ENCODE results near the gene UMODL1. TPM values are rescaled to one million over a fixed set of nuclear protein-coding genes. Genes with fewer than 3 reads are reported as not detected.
A peak's percentile ranks its signal among the peaks of the same experiment; 100 is the strongest.

UMODL1 gene
- total RNA-seq, 1 donor from 2014 or later, result 0.08 TPM

DNA sequence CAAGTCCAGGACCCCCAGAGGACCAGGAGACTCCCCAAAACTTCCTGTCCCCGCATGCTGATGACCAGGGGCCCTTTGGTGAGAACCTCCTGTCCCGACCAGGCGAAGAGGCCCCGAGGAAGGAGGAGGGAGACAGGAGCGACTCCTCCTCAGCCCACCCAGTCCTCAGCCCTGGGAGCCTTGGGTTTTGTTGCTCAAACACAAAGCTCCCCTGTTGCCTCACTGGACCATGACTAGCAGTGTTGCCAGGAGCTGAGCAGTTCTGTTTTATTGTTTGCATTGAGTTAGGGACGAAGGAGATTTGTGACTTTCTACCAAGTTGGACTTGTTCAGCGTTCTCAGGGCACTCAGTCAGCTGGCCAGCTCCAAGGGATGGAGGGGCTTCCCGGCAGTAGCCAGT, 10.0 kb downstream of the UMODL1 start:
- ATAC-seq, result no peak

DNA sequence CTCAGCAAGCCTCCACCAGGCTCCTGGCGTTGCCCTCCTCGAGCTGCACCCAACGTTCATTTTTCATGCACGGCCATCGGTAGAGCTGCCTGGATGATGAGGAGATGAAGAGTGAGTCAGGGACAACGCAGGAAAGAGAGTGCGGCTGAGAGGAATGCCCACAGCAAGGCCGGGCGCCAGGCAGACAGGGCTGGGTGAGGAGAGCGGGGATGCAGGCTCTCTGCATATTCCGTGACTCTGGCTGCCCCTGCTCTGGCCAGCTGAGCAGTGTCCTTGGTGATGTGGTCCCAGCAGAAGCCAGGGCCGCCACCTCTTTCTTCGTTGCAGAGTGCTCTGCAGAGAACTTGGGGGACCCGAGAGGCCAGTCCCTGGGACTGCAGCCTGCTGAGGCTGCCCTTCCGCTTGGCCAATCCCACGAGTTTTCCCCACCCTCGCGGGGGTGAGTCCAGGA, 10.8 kb downstream of the UMODL1 start:
- ATAC-seq, result no peak

DNA sequence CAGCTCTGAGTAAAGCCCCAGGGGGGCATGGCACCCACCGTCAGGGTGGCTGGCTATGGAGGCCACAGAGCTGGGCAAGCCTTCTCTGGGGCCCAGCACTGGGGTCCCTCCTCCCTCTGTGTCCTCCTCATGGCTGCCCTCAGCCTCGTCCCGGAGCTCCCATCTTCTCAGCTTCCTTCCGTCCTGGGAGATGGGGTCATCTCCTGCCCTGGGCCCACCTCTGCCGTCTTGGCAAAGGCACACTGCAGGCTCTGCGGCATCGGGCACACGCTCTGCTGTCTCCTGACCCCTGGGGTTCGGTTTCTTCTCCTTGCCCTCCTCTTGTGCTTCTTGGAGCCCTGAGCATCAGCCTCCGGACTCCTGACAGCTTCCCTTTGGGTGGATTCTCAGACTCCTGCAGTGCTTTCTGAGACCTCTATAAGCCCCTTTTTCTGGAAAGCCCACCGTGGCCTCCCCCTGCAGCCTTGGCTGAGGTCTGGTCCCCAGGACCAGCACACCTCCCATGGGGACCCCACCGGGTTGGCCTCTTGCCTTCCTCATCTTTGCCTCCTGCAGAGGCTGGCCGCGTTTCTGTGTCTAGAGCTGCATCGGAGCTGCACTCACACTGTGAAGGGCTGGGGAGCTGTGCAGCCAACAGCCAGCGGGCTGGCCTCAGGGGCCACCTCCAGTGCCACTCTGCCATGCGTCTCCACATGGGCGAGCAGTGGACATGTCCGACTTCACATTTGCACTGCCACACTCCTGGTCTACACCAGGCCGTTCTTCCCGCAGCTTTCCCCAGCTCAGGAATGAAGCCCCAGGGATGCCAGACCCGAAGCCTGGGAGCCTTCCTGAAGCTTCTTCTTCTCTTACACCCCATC, 11.6 kb downstream of the UMODL1 start:
- ATAC-seq, result no peak

DNA sequence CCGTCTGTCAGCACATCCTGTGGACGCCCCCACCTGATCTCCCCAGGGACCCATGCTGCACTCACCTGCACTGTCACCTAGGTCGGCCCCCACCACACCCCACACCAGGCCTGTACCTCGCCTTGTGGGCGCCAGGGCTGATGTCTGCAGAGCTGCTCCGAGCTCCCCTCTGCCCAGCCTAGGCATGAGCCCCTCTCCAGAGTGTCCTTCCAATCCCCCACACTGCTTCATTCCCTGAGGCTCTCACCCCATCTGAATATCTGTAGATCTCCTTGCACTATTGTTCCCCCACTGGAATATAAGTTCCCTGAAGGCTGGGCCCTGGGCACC, 12.2 kb downstream of the UMODL1 start:
- ATAC-seq, result no peak

DNA sequence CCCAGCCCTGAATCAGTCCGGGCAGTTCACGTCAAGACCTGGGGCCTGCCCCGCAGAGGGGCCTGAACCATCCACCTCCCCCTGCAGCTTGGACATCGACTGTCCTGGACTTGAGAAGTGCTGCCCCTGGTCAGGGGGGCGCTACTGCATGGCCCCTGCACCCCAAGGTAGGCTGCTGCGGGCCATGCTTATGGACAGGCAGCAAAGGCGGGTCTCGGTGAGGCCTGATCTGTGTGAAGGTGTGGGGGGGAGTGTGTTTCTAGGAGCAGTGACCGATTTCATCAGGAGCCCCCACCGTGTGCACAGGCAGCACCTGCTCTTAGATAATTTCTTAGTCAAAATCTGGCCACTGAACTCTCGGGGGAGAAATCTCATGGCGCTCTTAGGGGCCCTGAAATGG, 13.0 kb downstream of the UMODL1 start:
- ATAC-seq, result no peak

DNA sequence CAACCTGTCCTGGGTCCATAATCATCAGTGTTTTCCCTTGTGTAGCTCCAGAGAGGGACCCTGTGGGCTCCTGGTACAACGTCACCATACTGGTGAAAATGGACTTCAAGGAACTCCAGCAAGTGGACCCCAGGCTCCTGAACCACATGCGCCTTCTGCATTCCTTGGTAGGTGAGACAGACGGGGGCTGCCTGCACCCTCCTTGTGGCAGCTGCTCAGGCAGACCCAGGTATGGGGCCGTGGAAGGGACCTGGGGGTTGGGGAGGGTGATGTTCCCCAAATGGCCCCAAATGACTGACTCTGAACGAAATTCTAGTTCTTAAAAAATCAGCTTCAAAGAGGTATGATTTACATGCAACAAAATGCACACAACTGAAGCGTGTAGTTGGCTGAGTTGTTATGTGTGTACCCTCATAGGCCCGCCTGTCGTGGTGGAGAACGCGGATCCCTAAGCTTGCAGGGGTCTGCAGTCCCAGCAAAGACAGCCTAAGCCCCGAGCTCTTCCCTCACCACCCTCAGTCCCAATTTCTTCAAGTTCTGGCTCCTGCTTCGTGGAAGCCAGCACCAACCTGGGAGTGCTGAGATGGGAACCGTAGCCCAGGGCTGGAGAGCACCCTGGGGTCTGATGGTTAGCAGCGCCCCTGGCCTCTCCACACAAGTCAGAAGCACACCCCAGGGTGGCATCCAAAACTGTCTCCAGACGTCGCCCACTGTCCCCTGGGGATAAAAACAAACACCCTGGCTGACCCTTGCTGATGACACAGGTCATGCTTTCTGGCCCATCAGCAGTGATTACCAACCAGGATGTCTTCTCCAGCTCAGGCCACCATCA, 14.3 kb downstream of the UMODL1 start:
- no peak for ATAC-seq

DNA sequence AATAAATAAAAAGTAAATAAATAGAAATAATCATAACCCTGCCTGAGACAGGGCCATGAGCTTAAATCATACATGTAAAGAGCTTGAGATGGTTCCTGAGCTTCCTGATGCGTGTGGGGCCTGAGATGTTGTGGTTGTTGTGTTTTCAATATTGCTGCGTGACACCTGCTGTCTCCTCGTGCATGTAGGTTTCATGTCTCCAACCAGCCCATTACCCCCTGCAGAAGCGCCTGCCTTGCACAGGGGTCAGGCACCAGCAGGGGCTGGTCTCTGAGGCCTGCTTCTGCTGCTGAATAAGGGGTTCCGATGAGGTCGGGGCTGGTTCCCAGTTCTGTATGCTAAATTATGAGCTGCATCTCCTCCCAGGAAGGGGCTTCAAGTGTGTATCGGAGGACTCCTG, 15.9 kb downstream of the UMODL1 start:
- no peak for ATAC-seq

DNA sequence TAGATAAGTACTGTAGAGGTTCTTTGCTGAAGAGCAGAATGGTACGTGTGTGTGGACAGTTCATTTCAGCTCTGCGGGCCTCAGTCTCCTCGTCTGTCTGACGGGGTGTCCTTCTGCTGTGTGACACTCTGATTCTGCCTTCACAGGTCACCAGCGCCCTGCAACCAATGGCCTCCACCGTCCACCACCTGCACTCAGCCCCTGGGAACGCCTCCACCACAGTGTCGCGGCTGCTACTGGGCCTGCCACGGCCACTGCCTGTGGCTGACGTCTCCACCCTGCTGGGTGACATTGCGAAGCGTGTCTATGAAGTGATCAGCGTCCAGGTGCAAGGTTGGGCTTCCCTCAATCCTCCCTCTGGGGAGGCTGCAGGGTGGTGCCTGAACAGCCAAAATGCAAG, 17.0 kb downstream of the UMODL1 start:
- ATAC-seq, result no peak

DNA sequence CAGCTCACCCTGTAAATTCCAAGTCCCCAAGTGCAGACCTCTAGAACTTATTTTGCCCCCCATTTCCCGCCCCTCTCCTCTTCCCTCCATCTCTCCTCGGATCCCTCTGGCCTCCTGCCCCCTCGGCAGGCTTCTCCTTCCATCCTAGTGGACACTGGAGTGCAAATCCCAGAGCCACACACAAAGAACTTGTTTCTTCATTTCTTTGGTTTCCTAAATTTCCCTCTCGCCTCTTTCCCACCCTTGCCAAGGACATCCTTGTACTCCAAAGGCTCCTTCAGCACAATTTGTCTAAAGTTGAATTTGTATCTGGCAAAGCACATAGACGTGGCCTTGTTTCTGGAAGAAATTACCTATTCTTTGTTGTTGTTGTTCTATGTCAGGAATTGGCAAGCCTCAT, 17.5 kb downstream of the UMODL1 start:
- ATAC-seq, result no peak

DNA sequence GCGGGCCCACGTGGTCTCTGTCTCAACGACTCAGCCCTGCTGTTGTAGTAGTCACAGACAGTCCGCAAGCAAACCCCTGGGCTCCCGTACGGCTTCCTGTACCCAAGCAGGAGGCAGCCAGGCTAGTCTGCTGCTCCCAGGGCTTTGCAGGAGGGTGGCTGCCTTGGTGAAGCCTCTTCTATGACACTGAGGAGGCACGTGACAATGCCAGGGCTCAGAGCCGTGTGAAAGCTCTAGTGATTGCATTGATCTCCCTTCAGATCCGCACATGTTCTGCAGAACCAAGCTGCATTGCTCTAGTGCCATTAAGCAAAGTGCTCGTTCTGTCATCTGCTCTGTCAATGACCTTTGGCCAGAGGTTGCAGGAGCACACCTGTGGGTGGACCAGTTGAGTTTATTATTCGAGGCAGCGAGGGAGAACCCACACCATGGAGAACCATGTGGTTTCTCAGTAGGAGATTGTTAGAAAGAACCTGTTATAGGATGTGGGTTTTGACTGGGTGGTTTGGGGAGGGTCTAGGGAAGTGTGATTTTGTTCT, 18.0 kb downstream of the UMODL1 start:
- no peak for ATAC-seq

DNA sequence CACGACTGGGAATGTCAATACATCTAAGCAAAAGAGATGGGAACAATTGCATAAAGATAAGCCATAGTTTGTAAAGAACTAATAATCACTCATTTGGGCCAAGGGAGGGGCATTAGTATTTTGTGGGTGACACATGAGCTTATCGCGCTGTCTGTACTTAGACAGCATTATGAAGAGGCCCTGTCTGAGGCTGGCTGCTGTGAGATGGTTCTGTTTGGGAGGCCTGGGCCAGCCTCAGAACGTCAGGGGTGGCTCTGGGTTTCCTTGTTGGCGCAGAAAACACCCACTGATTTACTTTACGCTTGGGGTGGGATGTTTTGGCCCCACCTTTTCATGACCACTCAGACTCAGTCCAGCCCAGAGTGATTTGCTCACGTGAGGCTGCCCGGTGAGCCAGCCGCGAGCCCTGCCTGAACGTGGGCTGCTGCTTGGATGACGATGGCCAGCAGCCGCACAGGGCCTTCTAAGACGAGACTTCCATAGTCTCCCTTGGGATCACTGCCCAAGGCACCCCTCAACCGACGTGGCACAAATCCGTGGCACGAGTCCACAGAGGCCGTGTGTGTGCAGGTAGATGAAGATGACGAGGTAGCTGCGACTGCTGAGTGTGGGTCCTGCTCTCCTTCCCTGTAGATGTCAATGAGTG, 18.7 kb downstream of the UMODL1 start:
- no peak for ATAC-seq

DNA sequence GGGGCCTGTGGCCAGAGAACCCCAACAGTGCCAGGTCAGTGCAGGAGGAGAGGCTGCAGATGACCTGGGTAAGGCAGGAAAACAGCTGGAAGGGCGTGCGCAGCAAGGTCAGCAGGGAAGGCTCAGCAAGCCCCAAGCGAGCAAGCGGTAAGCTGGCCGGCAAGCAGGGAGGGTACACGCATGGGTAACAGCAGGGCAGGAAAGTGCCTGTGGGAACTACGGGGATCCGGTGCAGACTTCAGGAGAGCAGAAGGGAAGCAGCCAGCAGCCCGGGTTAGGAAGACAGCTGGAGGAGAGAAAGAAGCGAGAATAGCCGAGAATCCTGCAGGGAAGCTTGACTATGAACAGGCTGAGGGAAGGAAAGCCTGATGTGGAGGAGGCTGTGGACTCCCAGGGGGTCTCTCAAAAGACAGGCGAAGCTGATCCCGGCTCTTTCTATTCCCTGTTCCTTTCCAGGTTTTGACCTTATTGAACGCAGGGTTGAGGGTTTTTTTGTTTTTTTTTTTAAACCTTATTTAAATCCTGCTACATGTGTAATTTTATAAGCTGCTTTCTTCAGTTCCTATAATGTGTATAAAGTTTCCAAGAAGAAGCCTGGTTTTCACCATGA, 20.9 kb downstream of the UMODL1 start:
- ATAC-seq, result no peak

DNA sequence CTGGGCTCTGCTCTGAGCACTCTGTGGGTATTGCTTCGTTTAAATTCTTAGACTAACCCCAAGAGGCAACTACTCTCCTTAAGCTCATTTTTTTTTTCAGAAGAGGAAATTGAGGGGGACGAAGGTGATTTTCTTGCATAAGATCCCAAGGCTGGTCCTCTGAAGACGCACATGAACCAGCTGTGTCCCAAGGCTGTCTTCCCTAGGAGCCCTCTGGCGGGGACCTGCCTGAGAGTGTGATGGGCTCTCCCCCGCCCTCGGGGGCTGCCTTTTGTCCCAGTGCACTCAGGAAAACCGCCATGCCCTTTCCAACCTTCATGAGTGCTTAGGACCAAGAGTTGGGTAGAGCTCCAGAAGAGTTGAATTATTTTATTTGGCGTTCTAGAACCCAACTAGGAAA, 21.7 kb downstream of the UMODL1 start:
- ATAC-seq, result no peak

DNA sequence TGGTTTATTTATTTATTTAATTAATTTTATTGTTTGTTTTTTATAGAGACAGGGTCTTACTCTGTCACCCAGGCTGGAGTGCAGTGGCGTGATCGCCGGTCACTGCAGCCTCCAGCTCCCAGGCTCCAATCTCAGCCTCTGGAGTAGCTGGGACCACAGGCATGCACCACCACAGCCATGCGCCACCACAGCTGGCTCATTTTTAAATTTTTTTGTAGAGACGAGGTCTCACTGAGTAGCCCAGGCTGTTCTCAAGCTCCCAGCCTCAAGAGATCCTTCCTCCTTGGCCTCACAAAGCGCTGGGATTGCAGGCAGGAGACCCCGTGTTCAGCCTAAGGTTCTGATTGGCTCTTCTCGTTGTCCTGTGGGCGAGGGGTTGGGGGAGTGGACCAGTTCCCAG, 22.1 kb downstream of the UMODL1 start:
- no peak for ATAC-seq

DNA sequence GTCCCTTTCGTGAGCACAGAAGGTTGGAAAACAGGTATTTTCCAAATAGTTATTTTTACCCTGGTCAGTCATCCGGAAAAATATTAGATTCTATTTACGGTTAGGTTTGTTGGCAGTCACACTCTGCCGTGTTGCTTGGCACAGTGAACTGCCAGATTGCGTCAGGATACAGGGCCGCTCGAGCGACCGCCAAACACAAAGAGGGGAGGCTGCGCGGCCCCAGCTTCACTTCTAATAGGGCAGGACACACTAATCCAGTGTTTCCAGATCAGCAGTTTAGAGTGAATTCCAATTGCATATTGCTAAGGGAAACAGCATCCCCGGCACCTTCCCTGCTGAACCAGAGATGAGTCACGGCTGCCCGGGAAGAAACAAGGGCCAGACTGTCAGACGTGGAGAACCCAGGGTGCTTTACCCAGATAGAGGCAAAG, 22.9 kb downstream of the UMODL1 start:
- peak; percentile 65 for ATAC-seq

DNA sequence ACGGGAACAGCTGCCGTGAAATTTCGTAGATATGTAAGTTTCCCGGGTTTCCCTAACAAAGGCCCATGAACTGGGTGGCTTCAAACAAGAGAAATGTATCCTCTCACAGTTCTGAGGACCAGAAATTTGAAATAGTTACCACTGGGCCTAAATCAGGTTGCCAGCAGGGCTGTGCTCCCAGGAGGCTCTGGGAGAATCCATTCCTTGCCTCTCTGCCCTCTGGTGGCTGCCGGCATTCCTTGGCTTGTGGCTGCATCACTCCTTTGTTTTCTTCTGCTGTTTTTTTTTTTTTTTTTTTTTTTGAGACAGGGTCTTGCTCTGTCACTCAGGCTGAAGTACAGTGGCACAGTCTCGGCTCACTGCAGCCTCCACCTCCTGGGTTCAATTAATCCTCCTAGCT, 23.7 kb downstream of the UMODL1 start:
- ATAC-seq, result no peak

DNA sequence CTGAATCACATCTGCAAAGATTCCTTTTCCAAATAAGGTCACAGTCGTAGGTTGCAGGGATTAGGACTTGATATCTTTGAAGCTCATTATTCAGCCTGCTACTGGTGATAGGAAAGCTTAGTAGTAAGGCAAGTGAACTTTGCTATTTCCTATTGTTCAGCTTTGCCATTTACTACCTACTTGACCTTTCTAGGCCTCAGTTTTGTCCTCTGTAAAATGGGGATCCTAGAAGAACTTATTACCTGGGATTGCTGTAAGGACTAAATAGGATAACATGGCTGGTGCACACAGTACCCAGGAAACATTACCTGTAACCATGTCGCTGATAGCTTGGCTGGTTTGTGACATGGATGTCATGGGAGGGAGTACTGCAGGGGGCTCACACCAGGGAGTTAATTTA, 24.5 kb downstream of the UMODL1 start:
- no peak for ATAC-seq

DNA sequence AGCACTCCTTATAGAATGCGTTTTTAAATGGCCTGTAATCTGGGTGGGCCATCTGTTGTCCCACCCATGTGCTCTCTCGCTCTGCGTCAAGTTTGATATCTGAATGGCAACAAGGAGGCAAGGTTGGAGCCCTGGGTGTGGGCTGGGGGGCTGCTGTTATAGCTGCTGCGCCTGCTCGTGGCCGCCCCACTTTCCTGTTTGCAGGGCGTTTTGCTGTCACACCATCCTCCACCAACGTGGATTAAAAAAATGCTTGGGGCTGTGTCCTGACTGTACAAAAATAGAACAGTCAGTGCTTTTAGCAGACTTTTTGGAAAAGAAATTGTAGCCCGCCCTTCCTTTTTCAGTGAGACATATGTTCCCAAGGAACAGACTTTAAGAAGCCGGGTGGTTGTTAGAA, 25.4 kb downstream of the UMODL1 start:
- no peak for ATAC-seq

DNA sequence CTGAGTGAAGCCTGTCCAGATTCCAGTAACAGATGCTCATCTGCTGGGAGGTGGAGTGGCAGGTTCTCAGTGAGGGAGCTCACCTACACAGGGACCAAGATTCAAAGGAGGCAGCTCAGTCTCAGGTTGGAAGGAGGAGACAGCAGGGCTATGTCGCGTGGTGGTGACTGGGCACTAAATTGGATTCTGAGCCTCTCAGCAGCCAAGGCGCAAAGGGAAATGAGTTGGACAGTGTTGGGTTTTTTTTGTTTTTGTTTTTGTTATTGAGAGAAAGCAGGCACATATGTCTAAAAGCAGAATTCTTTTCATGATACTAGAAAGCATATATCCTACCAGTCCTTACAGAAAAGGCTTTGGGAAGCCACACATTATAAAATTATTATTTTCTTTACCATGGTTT, 26.2 kb downstream of the UMODL1 start:
- no peak for ATAC-seq

DNA sequence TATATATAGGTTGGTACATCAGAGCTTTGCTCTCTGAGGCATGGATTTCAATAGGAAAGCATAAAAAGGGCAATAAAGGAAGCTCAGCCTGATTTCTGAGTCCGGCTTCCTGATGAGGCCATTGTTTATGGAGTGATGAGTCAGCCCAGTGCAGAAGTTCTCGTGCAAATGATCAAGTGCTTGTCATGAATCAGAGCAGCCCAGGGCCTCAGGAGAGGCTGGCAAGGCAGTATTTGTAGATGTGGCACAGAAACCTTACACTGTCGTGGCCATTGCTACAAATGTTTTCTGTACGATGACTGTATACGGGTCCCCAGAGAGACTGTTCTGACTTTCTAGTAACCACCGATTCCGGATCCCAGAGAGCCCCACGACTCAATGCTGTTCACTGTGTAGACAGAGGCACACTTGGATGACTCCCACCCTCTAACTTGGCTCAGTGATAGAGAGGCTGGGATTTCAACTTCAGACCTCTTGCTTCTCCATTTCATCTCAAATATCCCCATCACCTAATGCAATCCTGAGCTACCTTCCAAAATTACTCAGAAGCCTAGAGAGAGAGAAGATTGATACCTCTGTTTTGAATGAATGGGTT, 26.8 kb downstream of the UMODL1 start:
- peak; percentile 90 for ATAC-seq

DNA sequence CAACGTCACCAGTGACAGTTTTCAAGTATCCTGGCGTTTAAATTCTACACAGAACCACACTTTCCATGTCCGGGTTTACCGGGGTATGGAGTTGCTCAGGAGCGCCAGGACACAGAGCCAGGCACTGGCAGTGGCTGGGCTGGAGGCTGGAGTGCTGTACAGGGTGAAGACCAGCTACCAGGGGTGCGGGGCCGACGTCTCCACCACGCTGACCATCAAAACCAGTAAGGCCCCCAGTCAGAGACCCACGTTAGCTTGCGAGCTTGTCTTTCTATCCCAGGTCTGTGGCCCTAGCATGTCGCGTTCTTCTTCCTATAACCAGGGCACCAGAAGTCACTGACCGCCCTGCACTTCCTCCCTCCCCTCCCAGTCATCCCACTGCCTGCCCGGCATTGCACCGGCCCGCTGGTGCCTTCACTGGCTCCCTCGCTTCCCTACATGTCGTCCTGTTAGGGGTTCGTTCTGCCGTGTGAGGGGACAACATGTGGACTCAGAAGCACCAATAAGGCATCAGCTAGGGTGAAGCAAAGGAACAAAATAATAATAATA, 27.9 kb downstream of the UMODL1 start:
- no peak for ATAC-seq

DNA sequence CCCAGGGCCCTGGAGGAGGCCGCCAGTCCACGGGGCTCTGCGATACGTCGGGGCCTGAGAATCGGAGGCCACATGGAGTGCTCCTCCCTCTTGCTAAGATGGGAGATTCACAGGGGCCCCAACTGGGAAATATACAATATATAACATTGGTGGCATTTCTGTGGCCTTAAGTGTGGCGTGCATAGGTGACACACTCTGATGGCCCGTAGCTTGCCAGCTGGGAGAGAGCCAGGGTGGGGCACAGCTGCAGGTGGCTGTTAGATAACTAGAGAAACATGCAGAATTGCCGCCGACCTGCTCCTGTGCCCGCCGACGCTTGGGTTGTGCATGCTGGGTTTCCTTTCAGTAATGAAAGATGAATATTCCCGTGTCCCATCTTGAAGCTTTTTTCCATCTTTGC, 30.1 kb downstream of the UMODL1 start:
- ATAC-seq, result no peak

Measured in esophagus mucosa (tissue), 1 donor.